Suprapubic skin (tissue), 4 donors: Measurements from ENCODE around the gene MS4A3. TPM values are rescaled to one million over a fixed set of nuclear protein-coding genes. Genes with fewer than 3 reads are reported as not detected.

Experiments
- DNase-seq, 2 donors: peaks; one replicate each; pipeline ENCODE4 v3.0.0-alpha.2; 2019; ENCODE audit warnings: low spot score in 2 of 2
- H3K27ac ChIP-seq: fragments of 200-600 bp; sonication (generic); one replicate; pipeline ENCODE4 v1.5.1; 2019
- H3K27me3 ChIP-seq: fragments of 200-600 bp; sonication (generic); one replicate; pipeline ENCODE4 v1.5.1; 2019
- H3K36me3 ChIP-seq: fragments of 200-600 bp; sonication (generic); one replicate; pipeline ENCODE4 v1.5.1; 2019
- H3K4me1 ChIP-seq: fragments of 200-600 bp; sonication (generic); one replicate; pipeline ENCODE4 v1.5.1; 2019
- H3K4me3 ChIP-seq: fragments of 200-600 bp; sonication (generic); one replicate; pipeline ENCODE4 v1.5.1; 2019; ENCODE audit warnings: mild to moderate bottlenecking
- H3K9me3 ChIP-seq: fragments of 200-600 bp; sonication (generic); one replicate; pipeline ENCODE4 v1.5.1; 2019
- CTCF ChIP-seq, 2 donors: fragments of 200-600 bp in 1 of 2; fragments of 450-650 bp in 1 of 2; sonication (generic) in 1 of 2; IDR thresholded peaks; one replicate each; pipeline ENCODE4 v1.5.1; 2016 to 2019; ENCODE audit warnings: antibody characterized with exemption in 2 of 2, mild to moderate bottlenecking in 1 of 2, moderate library complexity in 1 of 2
- EP300 ChIP-seq: sonication (generic); formaldehyde crosslinking; IDR thresholded peaks from one replicate; pipeline ENCODE4 v1.6.1; 2017; ENCODE audit warnings: antibody characterized with exemption
- POLR2A ChIP-seq, 2 donors: fragments of 450-650 bp; IDR thresholded peaks; one replicate each; pipeline ENCODE4 v1.6.1; 2017; ENCODE audit warnings: antibody characterized with exemption in 2 of 2, mild to moderate bottlenecking in 2 of 2, moderate library complexity in 2 of 2
- POLR2AphosphoS5 ChIP-seq, 3 donors: sonication (generic); formaldehyde crosslinking; IDR thresholded peaks; one replicate each; pipeline ENCODE4 v1.6.1; 2017; ENCODE audit warnings: antibody characterized with exemption in 3 of 3
- WGBS: methylation state at CpG from one replicate; pipeline ENCODE4 v1.1.5; 2018; 5-methylcytosine and 5-hydroxymethylcytosine counted together
- total RNA-seq, 4 donors: library from RNA; depleted of rRNA; stranded (reverse); fragments of >200 nt; gene quantifications; one replicate each; pipeline ENCODE4 v1.1.0, GENCODE V29; 2016

The MS4A3 gene
- total RNA-seq, 4 donors from 2014 or later = not detected

GRCh38 chr11:60085909-60086308, 29.4 kb downstream of the MS4A3 start:
- H3K27me3 ChIP-seq = no peaks in the 10 kb centered on the region
- H3K4me1 ChIP-seq = no peaks in the 10 kb centered on the region
- H3K27ac ChIP-seq = no peak overlapping the region
- H3K9me3 ChIP-seq = no peaks in the 10 kb centered on the region
- H3K36me3 ChIP-seq = no peaks in the 10 kb centered on the region
- H3K4me3 ChIP-seq = no peak overlapping the region
- TF ChIP-seq POLR2A (IDR thresholded peaks at IDR 0.05) (no peak), POLR2AphosphoS5 (IDR thresholded peaks at IDR 0.05) (no peak), CTCF (IDR thresholded peaks at IDR 0.05) (no peak), EP300 (no peak)
- 81% methylated on average over 2 of the region's 2 CpGs for whole genome bisulfite sequencing
- DNase-seq = no peak

- Histone ChIP-seq H3K27ac (no peak overlapping the region), H3K36me3 (no peaks in the 10 kb centered on the region), H3K4me3 (no peak overlapping the region), H3K9me3 (no peaks in the 10 kb centered on the region), H3K27me3 (no peaks in the 10 kb centered on the region), H3K4me1 (no peaks in the 10 kb centered on the region)
- no peak for DNase-seq
- no peak for TF ChIP-seq EP300
- no peak for TF ChIP-seq POLR2A (IDR thresholded peaks at IDR 0.05)
- no peak for TF ChIP-seq POLR2AphosphoS5 (IDR thresholded peaks at IDR 0.05)
- TF ChIP-seq CTCF (IDR thresholded peaks at IDR 0.05) = no peak
- WGBS = 87% methylated on average over 1 of the region's 1 CpG
Observed at GRCh38 chr11:60087239-60087638, 30.8 kb downstream of the MS4A3 start.

- no peak for DNase-seq
- Histone ChIP-seq H3K36me3 (no peaks in the 10 kb centered on the region), H3K27me3 (no peaks in the 10 kb centered on the region), H3K27ac (no peak within 1 kb of the TSS), H3K4me1 (no peaks in the 10 kb centered on the region), H3K4me3 (no peak within 1 kb of the TSS), H3K9me3 (no peaks in the 10 kb centered on the region)
- WGBS = 92% methylated on average over 1 of the region's 1 CpG
- no peak for TF ChIP-seq POLR2AphosphoS5 (IDR thresholded peaks at IDR 0.05)
- no peak for TF ChIP-seq CTCF (IDR thresholded peaks at IDR 0.05)
- TF ChIP-seq EP300 = no peak
- no peak for TF ChIP-seq POLR2A (IDR thresholded peaks at IDR 0.05)
Observed at GRCh38 chr11:60088364-60088763, 31.9 kb downstream of the MS4A3 start, which contains the start of gene MS4A2. Gene MS4A2 (plus strand): TSS chr11:60088664. CDS start chr11:60088766, 102 bp downstream.

GRCh38 chr11:60095477-60096120, 39.1 kb downstream of the MS4A3 start:
- TF ChIP-seq EP300 (no peak), CTCF (IDR thresholded peaks at IDR 0.05) (no peak), POLR2AphosphoS5 (IDR thresholded peaks at IDR 0.05) (no peak), POLR2A (IDR thresholded peaks at IDR 0.05) (no peak)
- no peaks in the 10 kb centered on the region for H3K27me3 ChIP-seq
- 65% methylated on average over 4 of the region's 4 CpGs for WGBS
- H3K36me3 ChIP-seq = no peaks in the 10 kb centered on the region
- H3K4me3 ChIP-seq = no peak overlapping the region
- no peak for DNase-seq
- no peak overlapping the region for H3K27ac ChIP-seq
- H3K4me1 ChIP-seq = no peaks in the 10 kb centered on the region
- H3K9me3 ChIP-seq = no peaks in the 10 kb centered on the region

GRCh38 chr11:60097189-60097588, 40.7 kb downstream of the MS4A3 start:
- H3K36me3 ChIP-seq = no peaks in the 10 kb centered on the region
- DNase-seq = no peak
- H3K4me3 ChIP-seq = no peak overlapping the region
- no peaks in the 10 kb centered on the region for H3K9me3 ChIP-seq
- H3K4me1 ChIP-seq = no peaks in the 10 kb centered on the region
- no peak overlapping the region for H3K27ac ChIP-seq
- TF ChIP-seq CTCF (IDR thresholded peaks at IDR 0.05) (no peak), EP300 (no peak), POLR2AphosphoS5 (IDR thresholded peaks at IDR 0.05) (no peak), POLR2A (IDR thresholded peaks at IDR 0.05) (no peak)
- H3K27me3 ChIP-seq = no peaks in the 10 kb centered on the region
- 92% methylated on average over 1 of the region's 1 CpG for WGBS
